Suppressor macrophage treated with lipopolysaccharide for 1 hour (primary cell): ENCODE results near the gene SLC35G3.
"Not testable (repeated sequence)": the region's sequence is repeated elsewhere in the genome, so short reads cannot be mapped to it uniquely, and the experiment has no call there.

ENCODE experiments used
- DNase-seq, 3 donors: peaks; one replicate each; pipeline ENCODE4 v3.0.0-alpha.2; 2020 to 2022

The SLC35G3 gene

GRCh38 chr17:35162755-35163154 lies 31.4 kb downstream of the SLC35G3 start:
- DNase-seq, result no peak

DNA sequence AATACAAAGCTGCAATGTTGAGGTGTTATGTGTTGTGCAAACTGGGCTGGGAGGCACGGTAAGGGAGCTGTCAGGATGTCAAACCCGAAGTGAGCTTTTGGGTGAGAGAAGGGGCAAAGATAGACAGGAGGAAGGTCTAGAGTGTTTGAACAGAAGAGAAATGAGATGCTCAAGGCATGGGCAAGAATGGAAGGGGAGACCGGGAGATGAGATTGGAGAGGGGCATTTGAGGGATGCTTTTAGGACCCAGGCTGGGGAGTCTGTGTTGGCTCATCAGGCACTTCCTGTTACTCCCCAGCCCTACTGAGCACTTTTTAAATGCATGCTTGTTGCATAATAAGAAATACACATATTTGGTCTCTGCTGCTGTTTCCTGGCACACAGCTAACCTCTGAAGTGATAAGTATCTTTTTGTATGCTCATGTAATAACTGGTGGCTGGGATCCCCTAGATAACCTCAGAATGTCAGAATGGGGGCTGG lies 32.9 kb downstream of the SLC35G3 start:
- no peak for DNase-seq

DNA sequence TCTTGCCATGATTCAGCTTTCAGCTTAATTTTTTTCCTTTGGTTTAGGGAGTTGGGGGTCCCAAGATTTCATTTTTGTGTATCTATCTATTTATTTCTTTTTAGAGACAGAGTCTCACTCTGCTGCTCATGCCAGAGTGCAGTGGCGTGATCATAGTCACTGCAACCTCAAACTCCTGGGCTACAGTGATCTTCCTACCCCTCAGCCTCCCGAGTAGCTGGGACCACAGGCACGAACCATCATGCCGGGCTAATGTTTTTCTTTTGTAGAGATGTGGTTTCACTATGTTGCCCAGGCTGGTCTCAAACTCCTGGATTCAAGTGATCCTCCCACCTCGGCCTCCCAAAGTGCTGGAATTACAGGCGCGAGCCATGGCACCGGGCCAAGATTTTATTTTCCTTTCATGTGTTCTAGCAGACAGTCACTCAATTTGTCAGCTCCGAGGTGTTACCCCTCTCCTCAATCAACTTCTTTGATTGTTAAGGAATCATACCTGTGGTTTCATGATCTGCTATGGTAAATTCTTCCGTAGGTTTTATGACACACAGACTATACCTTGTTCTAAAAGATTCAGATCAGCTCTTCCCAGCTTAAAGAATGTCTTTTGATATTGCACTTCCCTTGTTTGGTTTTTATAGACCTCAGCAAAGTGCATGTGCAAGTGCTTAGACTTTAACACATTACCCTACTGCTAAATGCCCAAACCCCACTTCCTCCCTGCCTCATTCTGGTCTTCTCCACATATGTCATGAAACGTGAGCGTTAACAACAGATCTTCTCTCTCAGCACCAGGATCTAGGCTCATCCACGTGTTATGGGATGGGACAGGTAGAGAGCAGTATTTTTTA lies 33.6 kb downstream of the SLC35G3 start:
- DNase-seq, result no peak

DNA sequence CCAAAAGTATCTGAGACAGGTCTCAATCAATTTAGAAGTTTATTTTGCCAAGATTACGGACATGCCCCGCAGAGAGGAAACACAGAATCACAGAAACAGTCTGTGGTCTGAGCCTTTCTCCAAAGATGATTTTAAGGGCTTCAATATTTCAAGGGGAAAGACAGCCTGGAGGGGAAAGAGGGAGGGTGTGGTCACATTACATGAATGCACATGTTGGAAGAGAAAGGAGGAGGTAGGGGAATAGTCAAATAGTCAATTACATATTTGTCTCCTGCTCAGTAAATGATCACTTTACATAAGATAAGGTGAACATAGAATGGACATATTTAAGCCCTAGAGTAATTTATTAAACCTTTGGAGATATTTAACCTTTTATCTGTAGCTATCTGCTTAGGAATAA lies 34.3 kb downstream of the SLC35G3 start:
- no peak for DNase-seq

GRCh38 chr17:35155246-35155645 lies 38.9 kb downstream of the SLC35G3 start:
- no peak for DNase-seq

GRCh38 chr17:35154196-35155165 lies 39.7 kb downstream of the SLC35G3 start:
- DNase-seq, result no peak

- DNase-seq, result no peak
Observed at GRCh38 chr17:35152421-35153140, 41.6 kb downstream of the SLC35G3 start.

GRCh38 chr17:35151080-35151479 lies 43.1 kb downstream of the SLC35G3 start:
- DNase-seq, result not testable (repeated sequence)

- no peak for DNase-seq
Observed at GRCh38 chr17:35149941-35150340, 44.3 kb downstream of the SLC35G3 start.

DNA sequence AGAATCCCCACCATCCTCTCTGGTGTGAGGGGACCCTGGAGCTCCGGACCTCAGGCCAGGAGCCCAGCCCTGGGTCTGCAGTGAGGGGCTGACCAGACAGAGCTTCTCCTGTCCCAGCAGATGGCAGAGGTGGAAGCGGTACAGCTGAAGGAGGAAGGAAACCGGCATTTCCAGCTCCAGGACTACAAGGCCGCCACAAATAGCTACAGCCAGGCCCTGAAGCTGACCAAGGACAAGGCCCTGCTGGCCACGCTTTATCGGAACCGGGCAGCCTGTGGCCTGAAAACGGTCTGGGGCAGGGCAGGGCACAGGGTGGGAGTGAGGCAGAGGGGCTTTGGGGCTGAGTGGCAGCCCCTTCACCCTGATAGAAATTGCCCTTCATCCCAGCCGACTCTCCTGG lies 46.0 kb downstream of the SLC35G3 start:
- no peak for DNase-seq

- no peak for DNase-seq
Observed at GRCh38 chr17:35147375-35147905, 46.8 kb downstream of the SLC35G3 start, which contains the start of gene UNC45B. UNC45B (plus strand) TSS chr17:35147817; CDS start chr17:35148264, 447 bp downstream.

DNA sequence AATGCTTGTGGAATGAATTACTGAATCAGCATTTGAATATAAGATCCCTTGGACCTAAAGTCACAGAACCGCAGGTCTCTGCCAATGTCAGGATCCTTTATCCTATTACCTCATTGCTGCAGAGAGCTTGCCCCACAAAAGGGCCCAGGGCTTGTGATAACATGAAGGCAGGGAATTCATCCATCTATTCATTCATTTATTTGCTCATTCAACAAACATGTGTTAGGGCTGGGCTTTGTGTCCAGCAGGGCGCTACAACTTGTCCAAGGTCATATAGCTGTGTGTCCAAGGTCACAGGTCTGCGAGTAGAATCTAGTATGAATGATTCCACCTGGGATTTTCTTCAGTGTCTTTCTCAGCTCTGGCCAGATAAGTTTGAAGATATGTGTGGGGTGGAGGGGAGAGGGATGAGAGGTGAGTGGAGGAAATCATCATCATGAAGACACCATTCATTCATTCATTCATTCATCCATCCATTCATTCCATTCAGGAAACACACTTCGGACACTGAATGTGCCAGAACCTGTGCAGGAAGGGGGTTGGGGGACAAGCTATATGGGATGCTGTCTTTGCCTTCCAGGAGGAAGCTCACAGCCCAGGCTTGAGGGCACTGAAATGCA lies 47.9 kb downstream of the SLC35G3 start:
- DNase-seq, result no peak

GRCh38 chr17:35144840-35145239 lies 49.4 kb downstream of the SLC35G3 start:
- DNase-seq, result no peak
